Upper lobe of left lung (tissue), 6 donors: ENCODE results near the gene IL36G. TPM values are rescaled to one million over a fixed set of nuclear protein-coding genes. Genes with fewer than 3 reads are reported as not detected.

ENCODE experiments used
- ATAC-seq, 2 donors: fragments of 200-7000 bp; cut with Tn5 transposase; one replicate each; pipeline ENCODE4 v1.9.1; 2022; ENCODE audit warnings: mild to moderate bottlenecking in 2 of 2, moderate library complexity in 2 of 2; ENCODE audit not compliant: low FRiP score in 2 of 2
- DNase-seq, 2 donors: peaks; one replicate each; pipeline ENCODE4 v3.0.0-alpha.2; 2019 to 2020
- H3K27ac ChIP-seq, 4 donors: fragments of 200-600 bp; sonication (generic); one replicate each; pipeline ENCODE4 v1.5.1; 2016 to 2019
- H3K27me3 ChIP-seq, 4 donors: fragments of 200-600 bp; sonication (generic); one replicate each; pipeline ENCODE4 v1.5.1; 2017 to 2019
- H3K36me3 ChIP-seq, 4 donors: fragments of 200-600 bp; sonication (generic); one replicate each; pipeline ENCODE4 v1.5.1; 2016 to 2019
- H3K4me1 ChIP-seq, 4 donors: fragments of 200-600 bp; sonication (generic); one replicate each; pipeline ENCODE4 v1.5.1; 2018 to 2019
- H3K4me3 ChIP-seq, 4 donors: fragments of 200-600 bp; sonication (generic); one replicate each; pipeline ENCODE4 v1.5.1; 2017 to 2019; ENCODE audit warnings: mild to moderate bottlenecking in 2 of 4, moderate library complexity in 1 of 4
- H3K9me3 ChIP-seq, 4 donors: fragments of 200-600 bp; sonication (generic); one replicate each; pipeline ENCODE4 v1.5.1; 2018 to 2019
- EP300 ChIP-seq, 4 donors: sonication (generic); formaldehyde crosslinking; IDR thresholded peaks; one replicate each; pipeline ENCODE4 v1.5.1; 2017; ENCODE audit warnings: antibody characterized with exemption in 4 of 4, control low read depth in 2 of 4
- POLR2A ChIP-seq, 4 donors: fragments of 450-650 bp; IDR thresholded peaks; one replicate each; pipeline ENCODE4 v1.5.1; 2016 to 2017; ENCODE audit warnings: antibody characterized with exemption in 4 of 4, mild to moderate bottlenecking in 2 of 4
- POLR2AphosphoS5 ChIP-seq, 2 donors: sonication (generic); formaldehyde crosslinking; IDR thresholded peaks; one replicate each; pipeline ENCODE4 v1.5.1; 2017; ENCODE audit warnings: antibody characterized with exemption in 2 of 2
- WGBS, 2 donors: methylation state at CpG; one replicate each; pipeline ENCODE4 v1.1.5; 2017 to 2018; 5-methylcytosine and 5-hydroxymethylcytosine counted together
- total RNA-seq, 6 donors: library from RNA; depleted of rRNA in 4 of 6; stranded (reverse); fragments of >200 nt in 4 of 6; gene quantifications; one replicate each; pipeline versions ENCODE4 v1.1.0 to v1.2.1, GENCODE V29; 2016 to 2021
- TF ChIP-seq, protein P1 (sequence below), 6 experiments: fragments of 450-650 bp in 4 of 6; fragments of 200-600 bp in 2 of 6; sonication (generic) in 2 of 6; IDR thresholded peaks; one replicate each; pipeline ENCODE4 v1.5.1; 2016 to 2019; ENCODE audit warnings: antibody characterized with exemption in 6 of 6
- donor health status: DM: no; HTN: no; CAD: no; lungs with moderate emphysema.
- donor health status: DM: no; HTN: yes; CAD: no; lungs with severe emphysema.

Gene IL36G
- total RNA-seq, 6 donors from 2014 or later, result not detected

DNA sequence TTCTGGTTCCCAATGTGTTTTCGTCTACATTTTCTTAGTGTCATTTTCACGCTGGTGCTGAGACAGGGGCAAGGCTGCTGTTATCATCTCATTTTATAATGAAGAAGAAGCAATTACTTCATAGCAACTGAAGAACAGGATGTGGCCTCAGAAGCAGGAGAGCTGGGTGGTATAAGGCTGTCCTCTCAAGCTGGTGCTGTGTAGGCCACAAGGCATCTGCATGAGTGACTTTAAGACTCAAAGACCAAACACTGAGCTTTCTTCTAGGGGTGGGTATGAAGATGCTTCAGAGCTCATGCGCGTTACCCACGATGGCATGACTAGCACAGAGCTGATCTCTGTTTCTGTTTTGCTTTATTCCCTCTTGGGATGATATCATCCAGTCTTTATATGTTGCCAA is 7.3 kb downstream of the IL36G start:
- H3K4me3 ChIP-seq, result no peak overlapping the region
- no peaks in the 10 kb centered on the region for H3K4me1 ChIP-seq
- no peak overlapping the region for H3K27ac ChIP-seq
- no peaks in the 10 kb centered on the region for H3K36me3 ChIP-seq
- DNase-seq, result no peak
- TF ChIP-seq POLR2AphosphoS5 (IDR thresholded peaks at IDR 0.05), result no peak
- TF ChIP-seq EP300 (IDR thresholded peaks at IDR 0.05), result no peak
- TF ChIP-seq, protein P1, sequence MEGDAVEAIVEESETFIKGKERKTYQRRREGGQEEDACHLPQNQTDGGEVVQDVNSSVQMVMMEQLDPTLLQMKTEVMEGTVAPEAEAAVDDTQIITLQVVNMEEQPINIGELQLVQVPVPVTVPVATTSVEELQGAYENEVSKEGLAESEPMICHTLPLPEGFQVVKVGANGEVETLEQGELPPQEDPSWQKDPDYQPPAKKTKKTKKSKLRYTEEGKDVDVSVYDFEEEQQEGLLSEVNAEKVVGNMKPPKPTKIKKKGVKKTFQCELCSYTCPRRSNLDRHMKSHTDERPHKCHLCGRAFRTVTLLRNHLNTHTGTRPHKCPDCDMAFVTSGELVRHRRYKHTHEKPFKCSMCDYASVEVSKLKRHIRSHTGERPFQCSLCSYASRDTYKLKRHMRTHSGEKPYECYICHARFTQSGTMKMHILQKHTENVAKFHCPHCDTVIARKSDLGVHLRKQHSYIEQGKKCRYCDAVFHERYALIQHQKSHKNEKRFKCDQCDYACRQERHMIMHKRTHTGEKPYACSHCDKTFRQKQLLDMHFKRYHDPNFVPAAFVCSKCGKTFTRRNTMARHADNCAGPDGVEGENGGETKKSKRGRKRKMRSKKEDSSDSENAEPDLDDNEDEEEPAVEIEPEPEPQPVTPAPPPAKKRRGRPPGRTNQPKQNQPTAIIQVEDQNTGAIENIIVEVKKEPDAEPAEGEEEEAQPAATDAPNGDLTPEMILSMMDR (IDR thresholded peaks at IDR 0.05), result no peak
- no peak for TF ChIP-seq POLR2A (IDR thresholded peaks at IDR 0.05)
- no peaks in the 10 kb centered on the region for H3K27me3 ChIP-seq
- ATAC-seq, result peak in 1 of 2 donors; percentile 47
- H3K9me3 ChIP-seq, result peaks cover 0 to 8% (median 0%) of the 10 kb centered on the region in 4 donors
- 92 to 96% methylated on average over 5 of the region's 5 CpGs for WGBS, 2 donors

DNA sequence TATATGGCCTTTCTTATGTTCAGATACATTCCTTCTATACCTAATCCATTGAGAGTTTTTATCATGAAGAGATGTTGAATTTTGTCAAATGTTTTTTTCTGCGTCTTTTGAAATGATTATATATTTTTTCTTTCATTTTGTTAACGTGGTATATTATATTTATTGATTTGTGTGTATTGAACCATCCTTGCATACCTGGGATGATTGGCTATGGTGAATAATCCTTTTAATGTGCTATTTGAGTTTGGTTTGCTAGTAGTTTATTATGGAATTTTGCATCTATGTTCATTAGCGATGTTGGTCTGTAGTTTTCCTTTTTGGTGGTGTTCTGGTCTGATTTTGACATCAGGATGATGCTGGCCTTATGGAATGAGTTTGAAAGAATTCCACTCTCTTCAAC is 11.8 kb downstream of the IL36G start:
- no peak overlapping the region for H3K27ac ChIP-seq
- DNase-seq (no peak), ATAC-seq (no peak)
- no peak overlapping the region for H3K4me3 ChIP-seq
- 75 to 82% methylated on average over 3 of the region's 3 CpGs for WGBS, 2 donors
- no peaks in the 10 kb centered on the region for H3K27me3 ChIP-seq
- no peak for TF ChIP-seq EP300 (IDR thresholded peaks at IDR 0.05)
- TF ChIP-seq POLR2AphosphoS5 (IDR thresholded peaks at IDR 0.05), result no peak
- TF ChIP-seq, protein P1 (IDR thresholded peaks at IDR 0.05), result no peak
- TF ChIP-seq POLR2A (IDR thresholded peaks at IDR 0.05), result no peak
- H3K9me3 ChIP-seq, result peaks cover 0 to 22% (median 4%) of the 10 kb centered on the region in 4 donors
- H3K4me1 ChIP-seq, result no peaks in the 10 kb centered on the region
- no peaks in the 10 kb centered on the region for H3K36me3 ChIP-seq

DNA sequence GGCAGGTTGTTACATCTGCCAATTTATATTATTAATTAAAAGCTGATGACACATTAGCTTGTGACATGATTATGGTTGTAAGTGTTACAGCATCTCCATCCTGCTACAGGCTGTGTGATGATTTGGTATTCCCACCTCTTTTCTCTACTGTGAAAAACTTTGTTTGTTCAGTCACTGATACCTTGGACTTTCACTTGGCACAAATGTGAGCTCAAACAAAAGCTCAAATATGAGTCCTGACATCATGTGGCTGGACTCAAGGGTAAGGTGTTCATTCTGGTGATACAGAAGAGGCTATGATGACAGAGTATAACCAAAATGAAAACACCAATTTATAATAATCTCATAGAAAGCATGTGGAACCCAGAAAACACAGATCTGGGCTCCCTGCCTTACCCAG is 16.0 kb downstream of the IL36G start:
- Histone ChIP-seq H3K4me1 (no peaks in the 10 kb centered on the region), H3K9me3 (peaks cover 0 to 22% (median 4%) of the 10 kb centered on the region in 4 donors), H3K27me3 (no peaks in the 10 kb centered on the region), H3K4me3 (no peak overlapping the region), H3K27ac (no peak overlapping the region), H3K36me3 (no peaks in the 10 kb centered on the region)
- no peak for TF ChIP-seq POLR2AphosphoS5 (IDR thresholded peaks at IDR 0.05)
- TF ChIP-seq POLR2A (IDR thresholded peaks at IDR 0.05), result no peak
- TF ChIP-seq, protein P1 (IDR thresholded peaks at IDR 0.05), result no peak
- TF ChIP-seq EP300 (IDR thresholded peaks at IDR 0.05), result no peak
- no peak for DNase-seq
- no peak for ATAC-seq

DNA sequence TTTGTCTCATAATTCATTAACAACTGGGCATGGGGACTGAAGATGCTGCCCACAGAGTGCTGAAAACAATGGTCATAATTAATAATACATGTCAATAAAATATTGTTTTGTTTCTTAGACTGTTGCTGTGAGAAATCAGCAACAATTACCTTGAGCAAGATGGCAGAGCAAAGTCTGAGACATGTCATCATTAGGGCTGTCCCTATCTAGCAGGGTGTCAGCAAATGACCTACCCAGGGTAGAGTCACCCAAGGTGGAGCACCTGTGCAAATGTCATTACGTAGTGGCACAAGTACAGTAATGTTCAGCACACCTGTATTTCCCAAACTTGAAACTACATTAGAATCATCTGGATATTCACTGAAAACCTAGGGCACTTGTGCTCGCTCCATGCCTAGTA is 16.8 kb downstream of the IL36G start:
- Histone ChIP-seq H3K4me3 (no peak overlapping the region), H3K27me3 (no peaks in the 10 kb centered on the region), H3K27ac (no peak overlapping the region), H3K9me3 (peaks cover 0 to 22% (median 4%) of the 10 kb centered on the region in 4 donors), H3K36me3 (no peaks in the 10 kb centered on the region), H3K4me1 (no peaks in the 10 kb centered on the region)
- TF ChIP-seq, protein P1 (IDR thresholded peaks at IDR 0.05), result no peak
- no peak for TF ChIP-seq EP300 (IDR thresholded peaks at IDR 0.05)
- DNase-seq, result no peak
- WGBS, 2 donors, result 90 to 92% methylated on average over 2 of the region's 2 CpGs
- ATAC-seq, result no peak

DNA sequence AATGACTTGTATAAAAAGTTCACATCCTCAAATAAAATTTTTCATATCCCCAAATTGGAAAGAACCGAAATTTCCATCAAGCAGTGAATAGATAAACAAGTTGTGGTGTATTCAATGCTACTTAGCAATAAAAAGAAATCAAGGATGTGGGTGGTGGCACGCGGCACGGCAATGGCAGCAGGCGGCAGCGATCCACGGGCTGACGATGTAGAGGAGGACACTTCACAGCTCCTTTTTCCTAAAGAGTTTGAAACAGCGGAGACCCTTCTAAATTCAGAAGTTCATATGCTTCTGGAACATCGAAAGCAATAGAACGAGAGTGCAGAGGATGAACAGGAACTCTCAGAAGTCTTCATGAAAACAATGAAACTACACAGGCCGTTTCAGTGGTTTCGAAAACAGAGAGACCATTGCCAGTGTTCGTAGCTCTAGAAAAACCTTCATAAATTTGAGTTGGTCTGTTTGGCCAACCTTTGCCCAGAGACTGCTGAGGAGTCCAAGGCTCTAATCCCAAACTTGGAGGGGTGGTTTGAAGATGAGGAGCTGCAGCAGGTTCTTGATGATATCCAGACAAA is 17.6 kb downstream of the IL36G start:
- Histone ChIP-seq H3K36me3 (no peaks in the 10 kb centered on the region), H3K27me3 (no peaks in the 10 kb centered on the region), H3K4me1 (no peaks in the 10 kb centered on the region), H3K9me3 (peaks cover 3 to 22% (median 11%) of the 10 kb centered on the region in 4 donors), H3K27ac (no peak overlapping the region), H3K4me3 (no peak overlapping the region)
- TF ChIP-seq EP300 (IDR thresholded peaks at IDR 0.05), result no peak
- TF ChIP-seq, protein P1 (IDR thresholded peaks at IDR 0.05), result no peak
- no peak for TF ChIP-seq POLR2AphosphoS5 (IDR thresholded peaks at IDR 0.05)
- TF ChIP-seq POLR2A (IDR thresholded peaks at IDR 0.05), result no peak
- ATAC-seq, result no peak
- peak in 1 of 2 donors; percentile 38 for DNase-seq
- WGBS, 2 donors, result 89 to 92% methylated on average over 14 of the region's 14 CpGs
